Mesendoderm (in vitro differentiated cells): ENCODE data around the gene SMARCD2.
A peak's percentile ranks its signal among the peaks of the same experiment; 100 is the strongest.
"Not testable (repeated sequence)": the region's sequence is repeated elsewhere in the genome, so short reads cannot be mapped to it uniquely, and the experiment has no call there.

ENCODE experiments used
- DNase-seq: peaks from one replicate; pipeline ENCODE4 v3.0.0; 2013
- H2AK5ac ChIP-seq: 2 replicates; pipeline ENCODE4 v1.6.1; 2013; ENCODE audit warnings: low read length, inconsistent platforms
- H2BK120ac ChIP-seq: 2 replicates; pipeline ENCODE4 v1.6.1; 2013; ENCODE audit warnings: low read depth, mild to moderate bottlenecking, low read length, moderate library complexity, mixed read lengths
- H2BK15ac ChIP-seq: replicated peaks from 2 replicates; pipeline ENCODE4 v1.6.1; 2013; ENCODE audit warnings: low read depth, mild to moderate bottlenecking, moderate library complexity
- H2BK5ac ChIP-seq: 2 replicates; pipeline ENCODE4 v1.6.1; 2013; ENCODE audit warnings: low read length, inconsistent platforms
- H3K18ac ChIP-seq: 2 replicates; pipeline ENCODE4 v1.6.1; 2013; ENCODE audit warnings: mild to moderate bottlenecking, low read length, mixed read lengths
- H3K23ac ChIP-seq: one replicate; pipeline ENCODE4 v1.6.1; 2013; ENCODE audit warnings: low read length
- H3K27ac ChIP-seq: 2 replicates; pipeline ENCODE4 v1.5.1; 2013; ENCODE audit warnings: low read depth, mild to moderate bottlenecking, inconsistent platforms, low read length, moderate library complexity
- H3K27me3 ChIP-seq: 2 replicates; pipeline ENCODE4 v1.6.1; 2013; ENCODE audit warnings: low read length, control low read depth, mild to moderate bottlenecking, inconsistent platforms; ENCODE audit not compliant: insufficient read depth, poor library complexity
- H3K36me3 ChIP-seq: 2 replicates; pipeline ENCODE4 v1.6.1; 2013; ENCODE audit warnings: low read length, inconsistent platforms; ENCODE audit not compliant: control insufficient read depth, insufficient read depth
- H3K4ac ChIP-seq: one replicate; pipeline ENCODE4 v1.6.1; 2013; ENCODE audit warnings: low read depth, mild to moderate bottlenecking, low read length, moderate library complexity
- H3K4me1 ChIP-seq: 2 replicates; pipeline ENCODE4 v1.6.1; 2013; ENCODE audit warnings: low read depth, low read length, inconsistent platforms; ENCODE audit not compliant: control insufficient read depth
- H3K4me2 ChIP-seq: 2 replicates; pipeline ENCODE4 v1.6.1; 2013; ENCODE audit warnings: low read length
- H3K4me3 ChIP-seq: 2 replicates; pipeline ENCODE4 v1.5.1; 2013; ENCODE audit warnings: mild to moderate bottlenecking, low read length
- H3K56ac ChIP-seq: one replicate; pipeline ENCODE4 v1.6.1; 2013; ENCODE audit warnings: low read length
- H3K79me1 ChIP-seq: 2 replicates; pipeline ENCODE4 v1.6.1; 2013; ENCODE audit warnings: low read length, inconsistent platforms
- H3K79me2 ChIP-seq: 2 replicates; pipeline ENCODE4 v1.6.1; 2013; ENCODE audit warnings: mild to moderate bottlenecking, low read length; ENCODE audit not compliant: control insufficient read depth, insufficient read depth
- H3K9ac ChIP-seq: 2 replicates; pipeline ENCODE4 v1.6.1; 2013; ENCODE audit warnings: low read length, inconsistent platforms
- H4K5ac ChIP-seq: one replicate; pipeline ENCODE4 v1.6.1; 2013; ENCODE audit warnings: low read length
- H4K8ac ChIP-seq: one replicate; pipeline ENCODE4 v1.6.1; 2013; ENCODE audit warnings: low read depth, mild to moderate bottlenecking, control low read depth, low read length, moderate library complexity
- WGBS: extraction: QIAGEN DNeasy Blood & Tissue Kit; methylation state at CpG from one replicate; pipeline ENCODE4 v1.1.7; 2013; ENCODE audit warnings: low lambda C conversion rate, missing lambda C conversion rate; ENCODE audit not compliant: insufficient coverage; ENCODE audit errors: extremely low coverage; 5-methylcytosine and 5-hydroxymethylcytosine counted together

Gene SMARCD2

DNA sequence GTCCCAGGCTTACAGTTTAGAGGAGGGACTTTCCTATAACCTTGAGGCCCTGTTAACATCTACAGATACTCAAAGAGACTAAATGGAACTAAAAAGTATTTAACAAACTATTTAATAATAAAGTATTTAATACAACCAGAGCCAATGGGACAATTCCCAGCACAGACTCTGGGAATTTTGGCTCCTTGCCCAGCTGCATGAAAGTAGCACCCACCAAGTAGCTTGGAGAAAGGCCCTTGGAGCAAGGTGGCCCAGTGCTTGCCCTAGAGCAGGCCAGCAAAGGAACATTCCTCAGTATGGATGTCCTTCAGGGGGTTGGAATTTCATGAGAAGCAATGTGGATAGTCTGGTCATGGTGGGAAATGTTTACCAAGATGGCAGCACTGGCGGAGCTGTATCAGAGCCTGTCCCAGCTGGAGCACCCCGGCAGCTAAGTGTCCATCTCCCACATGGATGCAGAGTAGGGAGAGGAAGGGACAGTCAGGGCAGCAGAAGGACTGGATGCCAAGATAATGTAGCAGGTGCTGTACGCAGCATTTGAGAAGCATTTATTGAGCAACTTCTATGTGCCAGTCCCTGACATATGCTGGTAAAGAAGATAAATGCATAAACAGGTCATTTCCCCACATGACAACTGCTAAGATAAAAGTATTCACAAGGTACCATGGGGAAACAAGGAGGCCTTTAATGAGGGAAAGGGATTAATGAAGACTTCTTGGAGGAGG lies 5.2 kb upstream of the SMARCD2 start:
- Histone ChIP-seq H3K36me3 (no peaks in the 10 kb centered on the region), H2BK120ac (no peak overlapping the region), H3K4me2 (no peak overlapping the region), H3K4ac (no peak overlapping the region), H3K23ac (no peak overlapping the region), H4K5ac (no peak overlapping the region), H3K4me1 (no peaks in the 10 kb centered on the region), H3K79me1 (no peaks in the 10 kb centered on the region), H2AK5ac (no peak overlapping the region), H3K18ac (no peak overlapping the region), H3K4me3 (no peak overlapping the region), H3K27me3 (no peaks in the 10 kb centered on the region), H2BK5ac (no peak overlapping the region), H4K8ac (no peak overlapping the region), H3K79me2 (no peaks in the 10 kb centered on the region), H3K56ac (no peak overlapping the region), H3K9ac (no peak overlapping the region), H3K27ac (no peak overlapping the region), H2BK15ac (no peak overlapping the region)
- no CpG with 5 or more reads among the region's 3 CpGs for WGBS
- DNase-seq = no peak

DNA sequence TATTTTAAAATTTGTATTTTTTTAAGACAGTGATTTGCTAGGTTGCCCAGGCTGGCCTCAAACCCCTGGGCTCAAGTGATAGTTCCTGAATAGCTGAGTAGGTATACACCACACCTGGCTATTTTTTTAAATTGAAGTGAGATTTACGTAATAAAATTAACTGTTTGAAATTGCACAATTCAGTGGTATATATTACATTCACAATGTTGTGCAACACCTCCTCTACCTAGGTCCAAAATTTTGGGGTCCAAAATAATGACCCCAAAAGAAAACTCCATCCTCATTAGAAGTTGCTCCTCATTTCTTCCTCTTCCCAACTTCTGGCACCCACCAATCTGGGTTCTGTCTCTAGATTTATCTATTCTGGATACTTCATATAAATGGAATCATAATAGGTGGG lies 3.0 kb upstream of the SMARCD2 start:
- WGBS = no CpG with 5 or more reads among the region's 1 CpG
- peaks cover 12% of the 10 kb centered on the region for H3K79me1 ChIP-seq
- no peak for DNase-seq
- H2AK5ac ChIP-seq = no peak overlapping the region
- no peak overlapping the region for H2BK120ac ChIP-seq
- peaks cover 5% of the 10 kb centered on the region for H3K4me1 ChIP-seq
- H4K8ac ChIP-seq = no peak overlapping the region
- no peak overlapping the region for H3K56ac ChIP-seq
- H3K18ac ChIP-seq = no peak overlapping the region
- no peak overlapping the region for H3K27ac ChIP-seq
- H3K27me3 ChIP-seq = no peaks in the 10 kb centered on the region
- H3K9ac ChIP-seq = no peak overlapping the region
- H2BK15ac ChIP-seq = no peak overlapping the region
- H3K36me3 ChIP-seq = no peaks in the 10 kb centered on the region
- no peak overlapping the region for H3K4ac ChIP-seq
- peaks cover 17% of the 10 kb centered on the region for H3K79me2 ChIP-seq
- no peak overlapping the region for H3K23ac ChIP-seq
- no peak overlapping the region for H3K4me3 ChIP-seq
- no peak overlapping the region for H4K5ac ChIP-seq
- no peak overlapping the region for H2BK5ac ChIP-seq
- no peak overlapping the region for H3K4me2 ChIP-seq

DNA sequence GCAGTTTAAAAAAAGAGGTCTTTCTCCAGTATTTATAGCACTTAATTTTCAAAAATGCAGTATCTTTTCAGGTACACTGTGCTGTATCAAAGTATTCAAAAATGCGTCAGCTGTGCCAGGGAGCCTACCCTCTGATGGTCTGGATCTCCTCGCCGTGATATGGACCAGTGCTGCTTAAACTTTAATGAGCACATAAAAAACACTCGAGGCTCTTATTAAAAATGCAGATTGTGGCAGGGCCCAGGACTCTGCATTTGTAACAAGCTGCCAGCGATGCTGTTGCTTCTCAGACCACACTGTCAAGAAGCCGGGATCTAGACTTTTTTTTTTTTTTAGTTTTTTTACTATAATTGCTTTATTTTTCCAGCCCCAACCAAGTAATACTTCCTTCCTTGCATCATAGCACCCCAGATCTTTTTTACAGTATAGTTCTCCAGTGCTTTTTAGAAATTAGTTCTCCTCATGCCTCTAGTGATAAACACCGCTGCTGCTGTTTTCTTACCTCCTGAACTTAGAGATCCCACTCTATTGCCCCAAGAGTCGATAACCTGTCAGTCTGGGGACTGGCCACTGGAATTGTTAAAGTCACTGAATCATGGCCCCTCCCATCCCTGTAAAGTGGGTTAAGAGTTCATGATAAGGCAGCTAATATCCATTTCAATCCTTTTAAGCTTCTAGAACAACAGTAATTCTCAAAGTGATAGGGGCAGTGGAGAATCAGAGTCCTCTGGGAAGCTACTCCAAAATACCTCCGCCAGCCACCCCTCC lies 1.6 kb upstream of the SMARCD2 start:
- H3K4me1 ChIP-seq = peaks cover 5% of the 10 kb centered on the region
- H3K36me3 ChIP-seq = no peaks in the 10 kb centered on the region
- no peak overlapping the region for H4K5ac ChIP-seq
- H4K8ac ChIP-seq = no peak overlapping the region
- H3K27me3 ChIP-seq = no peaks in the 10 kb centered on the region
- H3K18ac ChIP-seq = no peak overlapping the region
- H3K4me2 ChIP-seq = no peak overlapping the region
- WGBS = no CpG with 5 or more reads among the region's 9 CpGs
- no peak overlapping the region for H3K27ac ChIP-seq
- no peak for DNase-seq
- H2BK5ac ChIP-seq = no peak overlapping the region
- H3K23ac ChIP-seq = no peak overlapping the region
- H3K79me2 ChIP-seq = peaks cover 21% of the 10 kb centered on the region
- H3K4ac ChIP-seq = no peak overlapping the region
- H3K4me3 ChIP-seq = no peak overlapping the region
- peaks cover 14% of the 10 kb centered on the region for H3K79me1 ChIP-seq
- no peak overlapping the region for H3K9ac ChIP-seq
- no peak overlapping the region for H2AK5ac ChIP-seq
- no peak overlapping the region for H2BK15ac ChIP-seq
- no peak overlapping the region for H3K56ac ChIP-seq
- no peak overlapping the region for H2BK120ac ChIP-seq

DNA sequence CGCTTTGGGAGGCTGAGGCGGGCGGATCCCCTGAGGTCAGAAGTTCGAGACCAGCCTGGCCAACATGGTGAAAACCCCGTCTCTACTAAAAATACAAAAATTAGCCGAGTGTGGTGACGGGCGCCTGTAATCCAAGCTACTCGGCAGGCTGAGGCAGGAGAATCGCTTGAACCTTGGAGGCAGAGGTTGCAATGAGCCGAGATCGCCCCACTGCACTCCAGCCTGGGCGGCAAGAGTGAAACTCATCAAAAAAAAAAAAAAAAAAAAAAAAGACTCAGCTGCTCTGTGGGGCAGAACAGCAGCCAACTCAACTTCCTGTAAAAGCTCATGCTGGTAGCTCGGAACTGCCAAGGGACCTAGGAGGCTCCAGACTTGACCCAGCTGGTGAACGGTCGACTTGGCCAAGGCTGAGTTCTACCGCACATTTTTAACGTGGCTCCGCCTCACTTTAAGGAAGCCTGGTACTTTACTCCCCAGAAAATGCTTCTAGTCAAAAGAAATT lies 953 bp upstream of the SMARCD2 start:
- not testable (repeated sequence) for H3K4ac ChIP-seq, H2BK120ac ChIP-seq, DNase-seq, H3K36me3 ChIP-seq, H3K18ac ChIP-seq, H2BK15ac ChIP-seq, H2AK5ac ChIP-seq, H3K4me3 ChIP-seq, H3K23ac ChIP-seq, H2BK5ac ChIP-seq, H3K27me3 ChIP-seq, H4K5ac ChIP-seq
- Histone ChIP-seq H3K27ac (peak overlapping the region; percentile 16), H3K79me2 (peaks cover 27% of the 10 kb centered on the region), H4K8ac (peak overlapping the region; percentile 88), H3K56ac (peak overlapping the region; percentile 40), H3K79me1 (peaks cover 17% of the 10 kb centered on the region), H3K4me1 (peaks cover 10% of the 10 kb centered on the region), H3K4me2 (peak overlapping the region; percentile 45), H3K9ac (peak overlapping the region; percentile 59)
- no CpG with 5 or more reads among the region's 19 CpGs for WGBS

DNA sequence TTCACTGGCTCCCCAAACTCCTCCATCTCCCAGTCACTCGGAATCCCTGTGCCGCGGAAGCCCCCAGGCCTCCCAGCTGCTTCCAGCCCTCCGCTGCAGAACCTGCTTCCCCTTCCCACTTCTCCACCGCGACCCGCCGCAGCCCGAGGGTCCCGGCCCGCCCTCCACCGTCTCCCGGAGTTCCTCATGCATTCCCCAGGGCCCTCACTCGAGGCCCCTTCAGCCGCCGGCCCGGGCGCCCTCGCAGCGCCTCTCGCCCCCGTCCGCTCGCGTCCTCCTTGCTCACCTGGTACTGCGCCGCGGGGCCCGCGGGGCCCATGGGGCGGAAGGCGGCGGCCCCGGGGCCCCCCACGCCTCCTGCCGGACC lies 329 bp downstream of the SMARCD2 start:
- Histone ChIP-seq H3K27ac (peak overlapping the region; percentile 94), H2BK5ac (no peak overlapping the region), H3K23ac (peak overlapping the region; percentile 66), H3K4me1 (peaks cover 10% of the 10 kb centered on the region), H3K79me2 (peaks cover 36% of the 10 kb centered on the region), H3K4me3 (peak overlapping the region; percentile 93), H3K4ac (peak overlapping the region; percentile 87), H2BK15ac (no peak overlapping the region), H3K9ac (peak overlapping the region; percentile 96), H3K36me3 (no peaks in the 10 kb centered on the region), H3K79me1 (peaks cover 26% of the 10 kb centered on the region), H3K18ac (peak overlapping the region; percentile 98), H4K5ac (no peak overlapping the region), H3K27me3 (no peaks in the 10 kb centered on the region), H3K4me2 (peak overlapping the region; percentile 90), H2BK120ac (no peak overlapping the region), H2AK5ac (no peak overlapping the region), H3K56ac (peak overlapping the region; percentile 93), H4K8ac (no peak overlapping the region)
- WGBS = no CpG with 5 or more reads among the region's 36 CpGs
- DNase-seq = peak; percentile 51
